SK-N-MC (cell line): ENCODE results near the gene YBX1.
"Not testable (repeated sequence)": the region's sequence is repeated elsewhere in the genome, so short reads cannot be mapped to it uniquely, and the experiment has no call there.

Experiments
- DNase-seq: peaks from one replicate; pipeline ENCODE4 v3.0.0-alpha.2; 2011; ENCODE audit warnings: low read depth, low spot score
- H3K27ac ChIP-seq: fragments of 200-600 bp; sonication (generic); 2 replicates; pipeline ENCODE4 v1.5.1; 2016; ENCODE audit warnings: mixed run types
- H3K36me3 ChIP-seq: fragments of 200-600 bp; sonication (generic); 2 replicates; pipeline ENCODE4 v1.6.1; 2017; ENCODE audit warnings: antibody characterized with exemption, low read length, mixed read lengths; ENCODE audit not compliant: insufficient read depth
- H3K4me3 ChIP-seq: fragments of 200-600 bp; sonication (generic); 2 replicates; pipeline ENCODE4 v1.5.1; 2016
- H3K9ac ChIP-seq: fragments of 200-600 bp; sonication (generic); 2 replicates; pipeline ENCODE4 v1.8.0; 2017; ENCODE audit warnings: mixed run types, mixed read lengths; ENCODE audit not compliant: insufficient read length
- H3K9me3 ChIP-seq: fragments of 200-600 bp; sonication (generic); 2 replicates; pipeline ENCODE4 v1.6.1; 2017; ENCODE audit warnings: low read depth, mild to moderate bottlenecking, antibody characterized with exemption, low read length, moderate library complexity, mixed read lengths
- EZH2 ChIP-seq: fragments of 200-600 bp; sonication (generic); IDR thresholded peaks from one replicate; pipeline ENCODE4 v1.6.1; 2017; ENCODE audit warnings: antibody characterized with exemption
- FOXP2 ChIP-seq: optimal IDR thresholded peaks from 2 replicates; pipeline ENCODE3; 2011; ENCODE audit warnings: mild to moderate bottlenecking, moderate library complexity; ENCODE audit not compliant: insufficient read depth; ENCODE audit errors: extremely low read length, control extremely low read depth
- POLR2AphosphoS5 ChIP-seq: IDR thresholded peaks from 2 replicates; pipeline ENCODE4 v1.6.1; 2012; ENCODE audit warnings: mild to moderate bottlenecking, low read depth, low read length, borderline replicate concordance

The YBX1 gene

DNA sequence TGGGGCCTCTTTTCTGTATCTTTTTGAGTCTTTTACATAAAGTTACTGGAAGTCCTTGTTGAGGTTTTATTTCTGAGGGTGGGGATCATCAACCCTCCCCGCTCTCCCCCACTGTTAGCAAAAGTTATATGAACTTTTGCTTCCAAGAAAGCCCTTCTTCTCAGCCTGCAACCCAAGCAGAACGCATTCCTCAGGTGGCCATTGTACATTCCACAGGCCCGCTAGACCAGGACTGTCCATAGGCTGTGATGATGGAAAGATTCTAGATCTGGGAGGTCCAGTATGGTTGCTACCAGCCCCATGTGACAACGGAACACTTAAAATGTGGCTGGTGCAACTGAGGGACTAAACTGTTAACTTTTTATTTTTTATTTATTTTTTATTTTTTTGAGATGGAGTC is 11.8 kb upstream of the YBX1 start:
- Histone ChIP-seq H3K4me3 (no peak overlapping the region), H3K9me3 (no peaks in the 10 kb centered on the region), H3K27ac (no peak overlapping the region), H3K36me3 (peaks cover 70% of the 10 kb centered on the region), H3K9ac (no peak overlapping the region)
- no peak for DNase-seq
- TF ChIP-seq EZH2 (no peak), FOXP2 (no peak), POLR2AphosphoS5 (no peak)

DNA sequence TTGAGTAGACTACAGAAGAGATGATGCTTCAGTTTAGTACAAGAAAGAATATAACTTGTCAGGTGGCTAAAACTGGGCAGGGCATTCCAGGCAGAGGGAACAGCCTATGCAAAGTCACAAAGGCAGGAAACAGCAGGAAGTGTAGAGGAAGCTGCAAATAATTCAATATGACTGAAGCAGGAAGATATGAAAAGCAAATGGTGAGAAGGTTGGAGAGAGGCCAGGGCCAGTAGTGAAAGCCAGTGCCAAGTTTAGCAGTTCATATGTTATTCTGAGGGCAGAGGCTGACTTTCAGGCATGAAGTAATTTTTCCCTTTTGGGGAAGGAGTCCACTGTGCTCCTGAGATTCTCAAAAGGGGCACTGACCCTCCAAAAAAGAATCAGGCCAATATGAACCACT is 8.0 kb upstream of the YBX1 start:
- Histone ChIP-seq H3K36me3 (peaks cover 40% of the 10 kb centered on the region), H3K9ac (no peak overlapping the region), H3K4me3 (no peak overlapping the region), H3K9me3 (no peaks in the 10 kb centered on the region), H3K27ac (no peak overlapping the region)
- TF ChIP-seq POLR2AphosphoS5 = no peak
- no peak for TF ChIP-seq EZH2
- no peak for TF ChIP-seq FOXP2
- DNase-seq = no peak

DNA sequence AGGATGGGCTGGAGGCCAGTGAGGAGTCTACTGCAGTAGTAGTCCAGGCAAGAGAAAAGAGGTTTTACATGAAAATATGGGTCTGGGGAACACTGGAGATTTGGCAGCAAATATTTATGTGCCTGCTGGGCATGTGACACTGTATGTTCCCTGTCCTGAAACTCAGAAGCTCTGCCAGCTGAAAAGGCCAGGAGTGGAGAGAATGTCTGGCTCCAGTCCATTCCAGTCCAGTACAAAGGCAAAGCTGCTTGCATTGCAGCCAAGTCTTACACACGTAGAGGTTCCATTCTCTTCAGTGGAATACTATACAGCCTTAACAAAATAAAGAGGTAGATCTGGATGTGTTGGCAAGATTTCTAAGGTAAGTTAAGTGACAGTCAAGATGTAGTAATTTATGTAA is 7.5 kb upstream of the YBX1 start:
- Histone ChIP-seq H3K27ac (no peak overlapping the region), H3K9ac (no peak overlapping the region), H3K9me3 (no peaks in the 10 kb centered on the region), H3K36me3 (peaks cover 40% of the 10 kb centered on the region), H3K4me3 (no peak overlapping the region)
- no peak for DNase-seq
- TF ChIP-seq EZH2 (no peak), POLR2AphosphoS5 (no peak), FOXP2 (no peak)

- Histone ChIP-seq H3K9me3 (no peaks in the 10 kb centered on the region), H3K9ac (no peak overlapping the region), H3K4me3 (no peak overlapping the region), H3K36me3 (peaks cover 33% of the 10 kb centered on the region), H3K27ac (no peak overlapping the region)
- DNase-seq = no peak
- no peak for TF ChIP-seq EZH2
These were observed 6.8 kb upstream of the YBX1 start for GRCh38 chr1:42675467-42675866.

DNA sequence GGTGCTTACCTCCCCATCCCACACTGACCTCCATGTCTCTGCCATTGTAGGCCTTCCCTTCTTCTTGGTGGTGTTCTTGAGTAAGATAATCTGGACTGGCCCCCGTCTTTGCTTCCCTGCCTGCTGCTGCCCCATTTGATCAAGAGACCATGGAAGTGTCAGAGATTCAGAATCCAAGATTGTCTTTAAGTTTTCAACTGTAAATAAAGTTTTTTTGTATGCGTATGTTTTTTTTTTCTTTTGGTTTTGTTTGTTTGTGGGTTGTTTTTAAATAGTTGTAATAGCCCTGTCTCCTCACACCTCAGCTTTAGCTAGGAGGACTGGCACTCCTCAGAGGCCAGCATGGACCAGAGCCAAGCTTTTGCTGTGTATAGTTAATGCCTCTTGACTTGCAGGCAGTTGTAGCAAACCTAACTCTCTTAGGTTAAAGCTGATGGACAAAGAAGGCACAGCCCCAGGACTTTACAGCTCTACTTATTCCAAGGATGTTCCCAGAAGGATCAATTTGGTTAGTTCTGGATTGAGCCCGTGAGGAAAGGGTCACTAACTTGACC is 5.6 kb upstream of the YBX1 start:
- Histone ChIP-seq H3K27ac (no peak overlapping the region), H3K4me3 (no peak overlapping the region), H3K36me3 (peaks cover 32% of the 10 kb centered on the region), H3K9ac (no peak overlapping the region), H3K9me3 (no peaks in the 10 kb centered on the region)
- TF ChIP-seq POLR2AphosphoS5 (no peak), EZH2 (no peak), FOXP2 (no peak)
- no peak for DNase-seq

GRCh38 chr1:42679364-42679983 is 2.7 kb upstream of the YBX1 start:
- Histone ChIP-seq H3K9me3 (no peaks in the 10 kb centered on the region), H3K36me3 (peaks cover 28% of the 10 kb centered on the region), H3K4me3 (no peak overlapping the region), H3K9ac (no peak overlapping the region), H3K27ac (no peak overlapping the region)
- TF ChIP-seq FOXP2 (no peak), POLR2AphosphoS5 (no peak), EZH2 (no peak)
- DNase-seq = no peak

DNA sequence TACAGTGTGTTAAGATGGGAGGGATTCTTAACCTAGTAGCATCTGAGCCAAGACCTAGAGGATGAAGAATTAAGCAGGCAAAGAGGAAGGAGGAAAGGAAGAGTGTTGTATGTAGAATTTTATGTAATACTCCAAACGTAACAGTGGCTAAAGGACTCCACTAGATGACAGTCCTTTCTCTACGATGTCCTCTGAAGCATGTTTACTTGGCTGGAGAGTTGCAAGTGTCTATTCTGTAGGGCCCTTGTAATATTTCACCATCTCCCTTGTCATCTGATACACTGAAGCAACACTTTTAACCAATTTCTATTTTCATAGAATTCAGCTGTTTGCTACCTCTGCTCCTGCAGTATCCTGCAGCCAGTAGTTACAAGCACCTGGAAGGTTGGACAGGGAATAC is 2.2 kb upstream of the YBX1 start:
- TF ChIP-seq EZH2 = no peak
- Histone ChIP-seq H3K9ac (no peak overlapping the region), H3K4me3 (peak overlapping the region; percentile 96), H3K27ac (0 out of 2 replicates have a peak overlapping the region, but pooled peaks have one; percentile 33), H3K9me3 (no peaks in the 10 kb centered on the region), H3K36me3 (peaks cover 28% of the 10 kb centered on the region)
- DNase-seq = no peak

DNA sequence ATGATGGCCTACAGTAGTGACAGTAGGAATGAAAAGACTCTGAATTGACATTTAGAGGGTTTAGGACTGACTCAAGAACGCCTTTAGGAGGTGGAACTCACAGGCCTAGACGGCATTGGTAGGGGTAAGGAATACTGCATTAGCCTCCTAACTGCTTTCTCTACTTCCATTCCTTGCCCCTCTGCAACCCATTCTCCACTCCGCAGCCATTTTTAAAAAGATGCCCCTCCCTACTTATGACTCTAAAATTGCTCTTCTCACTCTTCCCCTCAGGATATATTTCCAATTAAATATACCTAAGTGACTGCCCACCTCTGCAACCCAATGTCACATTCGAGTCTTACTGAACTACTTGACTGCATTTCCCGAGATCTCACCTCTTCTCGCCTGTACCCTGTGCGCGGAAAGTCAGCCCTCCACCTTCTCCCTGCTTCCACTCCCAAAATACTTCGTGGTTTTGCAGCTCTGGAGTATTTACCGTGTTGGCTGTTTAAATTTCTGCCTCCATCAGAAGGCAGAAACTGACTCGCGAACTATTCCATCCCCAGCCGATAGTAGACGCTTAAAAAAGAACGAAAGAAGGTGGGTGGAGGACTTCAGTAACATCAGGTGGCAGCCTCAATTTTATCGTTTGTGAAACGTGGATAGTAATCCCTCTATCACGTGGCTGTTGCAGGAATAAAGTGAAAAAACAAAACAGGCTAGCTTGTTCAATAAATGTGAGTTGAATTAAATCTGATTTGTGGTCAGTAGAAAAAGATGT is 1.1 kb upstream of the YBX1 start:
- DNase-seq = no peak
- Histone ChIP-seq H3K9ac (peak overlapping the region; percentile 98), H3K27ac (peak overlapping the region; percentile 90), H3K4me3 (peak overlapping the region; percentile 96), H3K36me3 (peaks cover 31% of the 10 kb centered on the region), H3K9me3 (no peaks in the 10 kb centered on the region)
- TF ChIP-seq EZH2 = no peak
- no peak for TF ChIP-seq FOXP2
- no peak for TF ChIP-seq POLR2AphosphoS5

GRCh38 chr1:42682484-42682738 is 193 bp downstream of the YBX1 start:
- not testable (repeated sequence) for H3K9me3 ChIP-seq, H3K27ac ChIP-seq, DNase-seq
- H3K4me3 ChIP-seq = peak overlapping the region; percentile 96
- peak overlapping the region; percentile 68 for H3K9ac ChIP-seq
- peaks cover 44% of the 10 kb centered on the region for H3K36me3 ChIP-seq
